HepG2 (cell line): Measurements from ENCODE around the gene ZNF48. TPM values are rescaled to one million over a fixed set of nuclear protein-coding genes. Genes with fewer than 3 reads are reported as not detected.
A peak's percentile ranks its signal among the peaks of the same experiment; 100 is the strongest.

Experiments
- BCL6 ChIP-seq: IDR thresholded peaks from 2 replicates; pipeline ENCODE4 v1.6.1; 2016; ENCODE audit warnings: missing genetic modification reagents, missing compliant biosample characterization
- BRD4 ChIP-seq: sonication (generic); formaldehyde crosslinking; IDR thresholded peaks from 2 replicates; pipeline ENCODE4 v1.4.0; 2020; ENCODE audit warnings: missing genetic modification reagents
- CBFB ChIP-seq: sonication (generic); formaldehyde crosslinking; IDR thresholded peaks from 2 replicates; pipeline ENCODE4 v1.4.0; 2020; ENCODE audit warnings: missing genetic modification reagents
- CBX5 ChIP-seq: sonication (generic); formaldehyde crosslinking; IDR thresholded peaks from 2 replicates; pipeline ENCODE4 v1.4.0; 2020; ENCODE audit warnings: missing genetic modification reagents, borderline replicate concordance
- CHD2 ChIP-seq: IDR thresholded peaks from 2 replicates; pipeline ENCODE4 v1.6.1; 2011; ENCODE audit warnings: low read depth, low read length, improper control_type of control experiment
- FOXP1 ChIP-seq, 2 experiments: fragments of 450-650 bp in 1 of 2; IDR thresholded peaks; 2 replicates each; pipeline ENCODE4 v1.6.1; 2017 to 2018; ENCODE audit warnings: antibody characterized with exemption in 1 of 2
- KMT2B ChIP-seq: IDR thresholded peaks from 2 replicates; pipeline ENCODE4 v1.6.1; 2016; ENCODE audit warnings: missing genetic modification reagents, missing compliant biosample characterization
- PRMT3 ChIP-seq: sonication (generic); formaldehyde crosslinking; IDR thresholded peaks from 2 replicates; pipeline ENCODE4 v1.8.1; 2022; ENCODE audit warnings: low read depth, mild to moderate bottlenecking, moderate library complexity, missing genetic modification reagents, borderline replicate concordance
- RFXAP ChIP-seq: sonication (generic); formaldehyde crosslinking; IDR thresholded peaks from 2 replicates; pipeline ENCODE4 v1.4.0; 2020; ENCODE audit warnings: missing genetic modification reagents, borderline replicate concordance
- TEAD3 ChIP-seq: optimal IDR thresholded peaks from 2 replicates; pipeline ENCODE3; 2016; ENCODE audit warnings: borderline replicate concordance
- TOE1 ChIP-seq: sonication (generic); formaldehyde crosslinking; IDR thresholded peaks from 2 replicates; pipeline ENCODE4 v1.4.0; 2020; ENCODE audit warnings: mild to moderate bottlenecking, missing genetic modification reagents
- ZNF34 ChIP-seq: sonication (generic); formaldehyde crosslinking; IDR thresholded peaks from 2 replicates; pipeline ENCODE4 v1.4.0; 2020; ENCODE audit warnings: mild to moderate bottlenecking, missing genetic modification reagents, borderline replicate concordance
- ZNF549 ChIP-seq: sonication (generic); formaldehyde crosslinking; IDR thresholded peaks from 2 replicates; pipeline ENCODE4 v1.5.0; 2020; ENCODE audit warnings: missing genetic modification reagents
- ZNF562 ChIP-seq: sonication (generic); formaldehyde crosslinking; IDR thresholded peaks from 2 replicates; pipeline ENCODE4 v1.8.0; 2022; ENCODE audit warnings: missing genetic modification reagents, borderline replicate concordance
- ZNF570 ChIP-seq: sonication (generic); formaldehyde crosslinking; IDR thresholded peaks from 2 replicates; pipeline ENCODE4 v1.4.0; 2020; ENCODE audit warnings: mild to moderate bottlenecking, missing genetic modification reagents, borderline replicate concordance
- ZNF572 ChIP-seq: sonication (generic); formaldehyde crosslinking; IDR thresholded peaks from 2 replicates; pipeline ENCODE4 v1.5.1; 2020; ENCODE audit warnings: mild to moderate bottlenecking, missing genetic modification reagents
- polyA plus RNA-seq, 8 experiments: library from polyadenylated mRNA; depleted of rRNA in 3 of 8; stranded (reverse) in 7 of 8; unstranded in 1 of 8; fragments of >200 nt; fragmentation: Illumina TruSeq in 4 of 8; extraction: Trizol in 4 of 8; gene quantifications; 2 replicates each; pipeline versions ENCODE4 v1.2.1 to v1.2.3, GENCODE V29; 2011 to 2016; ENCODE audit warnings: low read depth in 4 of 8, missing spikeins in 1 of 8, mixed read lengths in 1 of 8; ENCODE audit not compliant: insufficient read depth in 1 of 8
- total RNA-seq, 5 experiments: library from RNA; depleted of rRNA; stranded (reverse); fragments of >200 nt; fragmentation: Illumina TruSeq; extraction: Trizol; gene quantifications; 2 replicates each; pipeline ENCODE4 v1.2.3, GENCODE V29; 2016; ENCODE audit warnings: low read depth in 1 of 5
- TF ChIP-seq, protein P1 (sequence below): IDR thresholded peaks from 2 replicates; pipeline ENCODE4 v1.6.1; 2016; ENCODE audit warnings: missing genetic modification reagents, missing compliant biosample characterization
- TF ChIP-seq, protein P2 (sequence below): sonication (generic); formaldehyde crosslinking; IDR thresholded peaks from 2 replicates; pipeline ENCODE4 v1.4.0; 2020; ENCODE audit warnings: missing genetic modification reagents, mild to moderate bottlenecking, borderline replicate concordance
- TF ChIP-seq, protein P3 (sequence below): sonication (generic); formaldehyde crosslinking; IDR thresholded peaks from 2 replicates; pipeline ENCODE4 v1.5.0; 2020; ENCODE audit warnings: mild to moderate bottlenecking, missing genetic modification reagents

Gene ZNF48
- total and polyA plus RNA-seq, 2 of the 13 experiments (the other 11 are each of a cell fraction or from before 2014, with no cell fraction given): 9.9 to 12.3 TPM

DNA sequence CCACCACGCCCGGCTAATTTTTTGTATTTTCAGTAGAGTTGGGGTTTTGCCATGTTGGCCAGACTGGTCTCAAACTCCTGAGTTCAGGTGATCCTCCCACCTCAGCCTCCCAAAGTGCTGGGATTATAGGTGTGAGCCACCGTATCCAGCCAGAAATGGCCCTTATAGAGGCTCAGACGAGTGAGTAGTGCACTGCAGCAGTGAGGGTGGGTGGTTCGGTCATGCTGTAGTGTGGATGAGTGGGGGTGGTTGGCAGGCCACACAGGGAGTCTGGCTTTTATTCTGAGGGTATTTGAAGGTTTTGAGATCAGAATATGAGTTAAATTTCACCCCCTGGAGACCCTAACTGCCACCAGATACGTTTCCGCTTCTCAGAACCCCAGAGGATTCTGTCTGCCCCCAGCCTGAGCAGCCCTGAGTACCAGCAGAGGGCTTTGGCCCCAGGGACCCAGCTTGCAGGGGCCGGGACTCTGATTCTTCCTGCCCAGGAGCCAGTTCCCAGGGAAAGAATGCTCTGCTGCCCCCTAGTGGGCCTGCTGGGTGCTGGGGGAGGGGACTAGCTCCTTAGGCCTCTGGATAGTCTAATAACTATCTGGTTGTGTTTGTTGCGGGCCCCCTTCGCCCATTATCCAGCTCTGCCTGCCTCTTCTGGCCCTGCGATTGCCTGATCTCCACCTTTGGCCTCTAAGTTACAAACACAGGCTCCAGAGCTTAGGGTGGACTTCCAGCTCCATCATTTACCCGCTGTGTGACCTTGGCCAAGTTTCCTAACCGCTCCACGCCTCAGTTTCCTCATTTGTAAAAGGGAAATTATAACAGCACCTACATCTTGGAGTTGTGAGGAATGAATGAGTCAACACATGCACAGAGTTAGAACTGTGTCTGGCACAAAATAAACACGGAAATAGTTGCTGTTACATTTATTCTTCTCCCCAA is 14.2 kb downstream of the ZNF48 start (continued):
- TF ChIP-seq ZNF34 (no peak), ZNF562 (CRISPR knock-in tag) (no peak), ZNF570 (no peak), CBX5 (peak; percentile 31; the same call in 1 of the 2 replicates), TEAD3 (peak; percentile 82), BRD4 (CRISPR knock-in tag) (0 out of 2 replicates have a peak, but pooled peaks have one; percentile 40), KMT2B (CRISPR knock-in tag) (peak; percentile 45; the same call in 1 of the 2 replicates), FOXP1 (IDR thresholded peaks at IDR 0.05) (no peak), FOXP1 (CRISPR knock-in tag; IDR thresholded peaks at IDR 0.05) (no peak), RFXAP (CRISPR knock-in tag) (no peak), CBFB (CRISPR knock-in tag) (no peak; the same call in 1 of the 2 replicates), ZNF572 (CRISPR knock-in tag) (no peak), ZNF549 (no peak), BCL6 (CRISPR knock-in tag) (peak; percentile 26), CHD2 (peak; percentile 69), PRMT3 (CRISPR knock-in tag) (no peak), TOE1 (CRISPR knock-in tag) (peak; percentile 53; the same call in 1 of the 2 replicates)
- TF ChIP-seq, protein P1, sequence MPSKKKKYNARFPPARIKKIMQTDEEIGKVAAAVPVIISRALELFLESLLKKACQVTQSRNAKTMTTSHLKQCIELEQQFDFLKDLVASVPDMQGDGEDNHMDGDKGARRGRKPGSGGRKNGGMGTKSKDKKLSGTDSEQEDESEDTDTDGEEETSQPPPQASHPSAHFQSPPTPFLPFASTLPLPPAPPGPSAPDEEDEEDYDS (CRISPR knock-in tag): peak; percentile 21; the same call in 1 of the 2 replicates
- TF ChIP-seq, protein P2, sequence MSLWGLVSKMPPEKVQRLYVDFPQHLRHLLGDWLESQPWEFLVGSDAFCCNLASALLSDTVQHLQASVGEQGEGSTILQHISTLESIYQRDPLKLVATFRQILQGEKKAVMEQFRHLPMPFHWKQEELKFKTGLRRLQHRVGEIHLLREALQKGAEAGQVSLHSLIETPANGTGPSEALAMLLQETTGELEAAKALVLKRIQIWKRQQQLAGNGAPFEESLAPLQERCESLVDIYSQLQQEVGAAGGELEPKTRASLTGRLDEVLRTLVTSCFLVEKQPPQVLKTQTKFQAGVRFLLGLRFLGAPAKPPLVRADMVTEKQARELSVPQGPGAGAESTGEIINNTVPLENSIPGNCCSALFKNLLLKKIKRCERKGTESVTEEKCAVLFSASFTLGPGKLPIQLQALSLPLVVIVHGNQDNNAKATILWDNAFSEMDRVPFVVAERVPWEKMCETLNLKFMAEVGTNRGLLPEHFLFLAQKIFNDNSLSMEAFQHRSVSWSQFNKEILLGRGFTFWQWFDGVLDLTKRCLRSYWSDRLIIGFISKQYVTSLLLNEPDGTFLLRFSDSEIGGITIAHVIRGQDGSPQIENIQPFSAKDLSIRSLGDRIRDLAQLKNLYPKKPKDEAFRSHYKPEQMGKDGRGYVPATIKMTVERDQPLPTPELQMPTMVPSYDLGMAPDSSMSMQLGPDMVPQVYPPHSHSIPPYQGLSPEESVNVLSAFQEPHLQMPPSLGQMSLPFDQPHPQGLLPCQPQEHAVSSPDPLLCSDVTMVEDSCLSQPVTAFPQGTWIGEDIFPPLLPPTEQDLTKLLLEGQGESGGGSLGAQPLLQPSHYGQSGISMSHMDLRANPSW (CRISPR knock-in tag): no peak
- TF ChIP-seq, protein P3, sequence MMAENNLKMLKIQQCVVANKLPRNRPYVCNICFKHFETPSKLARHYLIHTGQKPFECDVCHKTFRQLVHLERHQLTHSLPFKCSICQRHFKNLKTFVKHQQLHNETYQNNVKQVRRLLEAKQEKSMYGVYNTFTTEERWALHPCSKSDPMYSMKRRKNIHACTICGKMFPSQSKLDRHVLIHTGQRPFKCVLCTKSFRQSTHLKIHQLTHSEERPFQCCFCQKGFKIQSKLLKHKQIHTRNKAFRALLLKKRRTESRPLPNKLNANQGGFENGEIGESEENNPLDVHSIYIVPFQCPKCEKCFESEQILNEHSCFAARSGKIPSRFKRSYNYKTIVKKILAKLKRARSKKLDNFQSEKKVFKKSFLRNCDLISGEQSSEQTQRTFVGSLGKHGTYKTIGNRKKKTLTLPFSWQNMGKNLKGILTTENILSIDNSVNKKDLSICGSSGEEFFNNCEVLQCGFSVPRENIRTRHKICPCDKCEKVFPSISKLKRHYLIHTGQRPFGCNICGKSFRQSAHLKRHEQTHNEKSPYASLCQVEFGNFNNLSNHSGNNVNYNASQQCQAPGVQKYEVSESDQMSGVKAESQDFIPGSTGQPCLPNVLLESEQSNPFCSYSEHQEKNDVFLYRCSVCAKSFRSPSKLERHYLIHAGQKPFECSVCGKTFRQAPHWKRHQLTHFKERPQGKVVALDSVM (CRISPR knock-in tag): peak; percentile 67
